Measurements from ENCODE around the gene TRMU. TPM values are rescaled to one million over a fixed set of nuclear protein-coding genes. Genes with fewer than 3 reads are reported as not detected.

TRMU gene
- total RNA-seq, 1 experiment from 2014 or later = 59.5 TPM

DNA sequence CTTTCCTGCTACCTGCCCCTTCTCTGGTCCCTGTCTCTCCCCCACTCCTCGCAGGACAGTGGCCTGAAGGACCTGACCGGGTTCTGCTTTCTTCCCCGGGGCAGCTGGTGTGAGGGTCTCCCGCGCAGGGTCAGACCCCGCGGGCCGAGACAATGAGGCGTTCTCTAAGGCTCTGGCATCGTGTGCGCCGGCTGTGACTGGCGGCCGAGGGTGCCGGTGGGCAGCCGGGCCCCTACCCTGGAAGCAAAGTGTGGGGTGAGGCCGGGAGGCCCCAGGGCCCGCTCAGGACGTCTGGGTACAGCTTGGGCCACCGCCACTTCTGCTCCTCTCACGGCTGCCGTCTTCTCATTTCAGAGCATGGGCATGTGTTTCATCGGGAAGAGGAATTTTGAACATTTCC, 16.3 kb downstream of the TRMU start:
- H3K27me3 ChIP-seq (replicated peaks) = no peaks in the 10 kb centered on the region
- H3K4me3 ChIP-seq = no peak overlapping the region
- no peaks in the 10 kb centered on the region for H3K4me1 ChIP-seq (replicated peaks)
- no peak overlapping the region for H3K27ac ChIP-seq
- DNase-seq (ENCODE audit: low read depth in 1 of 2, low spot score in 2 of 2) = no peak
- no peaks in the 10 kb centered on the region for H3K9me3 ChIP-seq (replicated peaks)
- peaks cover 96% of the 10 kb centered on the region for H3K36me3 ChIP-seq

DNA sequence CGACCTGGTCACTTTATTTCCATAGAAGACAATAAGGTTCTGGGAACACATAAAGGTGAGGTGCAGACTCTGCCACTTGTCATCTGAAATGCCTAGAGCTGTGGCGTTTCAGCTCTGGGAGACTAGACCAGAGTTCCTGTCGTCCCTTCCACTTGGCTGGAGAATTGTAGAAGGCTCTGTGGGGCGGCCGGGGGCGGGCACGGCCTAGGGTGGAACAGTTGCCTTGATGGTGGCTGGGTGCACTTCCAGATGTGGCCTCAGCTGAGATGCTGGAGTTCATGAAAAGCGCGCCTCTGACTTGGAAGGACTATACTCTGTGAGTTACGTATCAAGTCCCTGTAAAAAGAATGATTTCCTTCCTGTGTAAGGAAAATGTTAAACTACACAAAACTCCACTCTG, 16.8 kb downstream of the TRMU start:
- no peak for DNase-seq (ENCODE audit: low read depth in 1 of 2, low spot score in 2 of 2)
- no peaks in the 10 kb centered on the region for H3K4me1 ChIP-seq (replicated peaks)
- H3K36me3 ChIP-seq = peaks cover 97% of the 10 kb centered on the region
- no peak overlapping the region for H3K27ac ChIP-seq
- no peaks in the 10 kb centered on the region for H3K27me3 ChIP-seq (replicated peaks)
- no peak overlapping the region for H3K4me3 ChIP-seq
- no peaks in the 10 kb centered on the region for H3K9me3 ChIP-seq (replicated peaks)

DNA sequence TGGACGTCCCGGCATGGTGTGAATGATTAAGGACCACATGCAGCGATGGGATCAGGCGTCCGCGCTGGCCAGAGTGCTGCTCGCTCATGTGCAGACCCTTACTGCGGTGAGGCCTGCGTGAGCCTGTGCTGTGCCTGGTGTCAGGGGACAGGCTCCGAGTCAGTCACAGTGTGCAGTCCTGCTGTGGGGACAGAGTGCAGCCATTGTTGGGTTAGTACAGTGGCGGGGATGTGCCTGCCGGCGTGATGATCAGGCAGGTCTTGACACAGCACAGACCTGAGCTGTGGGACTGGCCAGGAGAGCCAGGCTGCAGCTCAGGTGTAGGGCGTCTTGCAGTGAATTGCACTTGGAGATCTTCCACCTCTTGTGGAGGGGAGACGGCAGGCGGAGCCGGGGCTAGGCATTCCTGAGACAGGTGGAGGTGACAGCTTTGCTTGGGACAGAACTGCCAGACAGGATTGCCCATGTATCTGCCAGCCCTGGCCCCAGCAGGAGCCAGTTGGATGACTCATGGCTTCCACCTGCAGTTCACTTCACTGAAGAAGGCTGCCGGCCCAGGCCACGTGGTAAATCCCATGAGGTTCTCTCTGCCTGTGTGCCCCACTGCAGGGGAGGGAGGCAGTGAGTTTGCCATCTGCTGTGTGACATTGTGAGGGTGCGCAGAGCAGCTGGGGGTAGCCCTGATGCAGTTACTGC, 17.3 kb downstream of the TRMU start:
- Histone ChIP-seq H3K4me1 (replicated peaks) (no peaks in the 10 kb centered on the region), H3K4me3 (no peak overlapping the region), H3K27ac (no peak overlapping the region), H3K27me3 (replicated peaks) (no peaks in the 10 kb centered on the region), H3K9me3 (replicated peaks) (no peaks in the 10 kb centered on the region), H3K36me3 (peaks cover 95% of the 10 kb centered on the region)
- no peak for DNase-seq (ENCODE audit: low read depth in 1 of 2, low spot score in 2 of 2)

DNA sequence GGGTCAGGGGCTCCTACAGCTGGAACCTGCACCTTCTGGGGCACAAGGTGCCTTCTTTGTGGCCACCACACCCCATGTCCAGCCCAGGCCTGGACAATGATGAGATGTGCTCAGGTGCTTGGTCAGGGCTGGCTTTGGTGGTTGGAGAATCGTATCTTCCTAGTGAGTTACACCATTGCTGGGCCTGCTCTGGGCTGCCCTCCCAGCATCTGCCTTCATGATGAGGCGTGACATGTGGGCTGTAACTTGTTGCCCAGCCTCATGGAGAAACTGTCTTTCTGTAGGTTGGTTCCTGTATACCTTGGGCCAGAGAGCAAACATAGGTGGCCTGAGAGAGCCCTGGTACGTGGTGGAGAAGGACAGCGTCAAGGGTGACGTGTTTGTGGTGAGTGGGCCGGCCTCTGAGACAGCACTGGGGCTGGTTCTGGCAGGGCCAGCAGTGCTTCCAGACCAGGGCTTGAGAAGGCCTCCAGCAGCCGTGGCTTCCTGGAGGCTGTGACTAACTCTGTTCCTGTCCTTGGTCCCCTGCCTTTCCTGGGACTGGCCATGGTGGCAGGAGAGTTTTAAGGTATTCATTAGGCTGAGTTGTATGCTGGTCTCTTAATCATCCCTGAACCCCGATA, 18.1 kb downstream of the TRMU start:
- Histone ChIP-seq H3K4me1 (replicated peaks) (no peaks in the 10 kb centered on the region), H3K9me3 (replicated peaks) (no peaks in the 10 kb centered on the region), H3K4me3 (no peak overlapping the region), H3K27ac (no peak overlapping the region), H3K27me3 (replicated peaks) (no peaks in the 10 kb centered on the region), H3K36me3 (peaks cover 90% of the 10 kb centered on the region)
- DNase-seq (ENCODE audit: low read depth in 1 of 2, low spot score in 2 of 2) = no peak

DNA sequence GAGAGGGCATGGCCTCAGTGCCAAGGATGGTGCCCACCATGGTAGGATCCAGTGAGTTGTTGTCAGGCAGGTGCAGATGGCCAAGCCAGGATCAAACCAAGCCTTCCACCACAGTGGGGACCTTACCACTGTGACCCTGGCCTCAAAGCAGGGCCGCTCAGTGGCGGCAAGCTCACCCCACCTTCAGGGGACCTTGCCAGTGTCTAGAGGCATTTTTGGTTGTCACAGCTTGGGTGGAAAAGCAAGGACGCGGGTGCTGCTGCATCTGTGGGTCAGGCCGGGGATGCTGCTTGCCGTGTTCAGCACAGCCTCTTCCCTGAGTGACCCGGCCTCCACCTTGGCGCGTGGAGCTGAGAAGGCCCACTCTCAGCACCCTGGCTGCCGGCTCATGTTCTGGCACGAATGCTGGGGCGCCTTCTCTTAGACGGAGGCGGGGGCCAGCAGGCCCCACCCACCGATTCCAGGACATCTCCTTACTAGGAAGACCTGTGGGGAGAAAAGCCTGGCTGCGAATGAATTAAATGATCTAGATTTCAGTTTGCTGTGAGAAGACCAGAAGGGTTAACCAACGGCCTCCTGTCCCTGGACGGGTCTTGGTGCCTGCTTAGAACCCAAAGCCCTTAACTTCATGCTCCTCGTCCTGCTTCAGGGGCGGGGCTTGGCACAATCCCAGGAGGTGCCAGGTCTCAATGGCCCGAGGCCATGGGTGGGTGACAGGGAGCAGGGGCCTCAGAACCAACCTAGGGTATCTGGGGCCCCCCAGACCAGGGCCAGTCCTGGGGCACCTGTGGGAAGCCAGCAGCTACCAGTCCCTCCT, 18.9 kb downstream of the TRMU start:
- Histone ChIP-seq H3K27ac (no peak overlapping the region), H3K36me3 (peaks cover 85% of the 10 kb centered on the region), H3K9me3 (replicated peaks) (no peaks in the 10 kb centered on the region), H3K4me3 (no peak overlapping the region), H3K27me3 (replicated peaks) (no peaks in the 10 kb centered on the region), H3K4me1 (replicated peaks) (no peaks in the 10 kb centered on the region)
- DNase-seq (ENCODE audit: low read depth in 1 of 2, low spot score in 2 of 2) = no peak

DNA sequence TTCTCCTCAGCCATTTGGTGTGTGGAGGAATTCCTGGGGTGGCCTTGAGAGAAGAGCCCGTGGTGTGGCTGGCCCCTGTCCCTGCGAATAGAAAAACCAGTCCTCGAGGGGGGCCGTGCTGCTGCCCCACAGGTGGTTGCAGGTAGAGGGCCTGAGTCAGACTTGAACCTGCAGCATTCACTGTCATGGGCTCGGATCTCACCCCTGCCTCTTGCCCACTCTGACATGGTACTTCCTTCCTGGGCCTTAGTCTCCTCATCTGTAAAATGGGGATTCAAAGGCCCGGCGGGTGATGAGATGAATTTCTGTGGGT, 19.4 kb downstream of the TRMU start:
- Histone ChIP-seq H3K4me3 (no peak overlapping the region), H3K27me3 (replicated peaks) (no peaks in the 10 kb centered on the region), H3K36me3 (peaks cover 80% of the 10 kb centered on the region), H3K4me1 (replicated peaks) (no peaks in the 10 kb centered on the region), H3K9me3 (replicated peaks) (no peaks in the 10 kb centered on the region), H3K27ac (no peak overlapping the region)
- DNase-seq (ENCODE audit: low read depth in 1 of 2, low spot score in 2 of 2) = no peak

DNA sequence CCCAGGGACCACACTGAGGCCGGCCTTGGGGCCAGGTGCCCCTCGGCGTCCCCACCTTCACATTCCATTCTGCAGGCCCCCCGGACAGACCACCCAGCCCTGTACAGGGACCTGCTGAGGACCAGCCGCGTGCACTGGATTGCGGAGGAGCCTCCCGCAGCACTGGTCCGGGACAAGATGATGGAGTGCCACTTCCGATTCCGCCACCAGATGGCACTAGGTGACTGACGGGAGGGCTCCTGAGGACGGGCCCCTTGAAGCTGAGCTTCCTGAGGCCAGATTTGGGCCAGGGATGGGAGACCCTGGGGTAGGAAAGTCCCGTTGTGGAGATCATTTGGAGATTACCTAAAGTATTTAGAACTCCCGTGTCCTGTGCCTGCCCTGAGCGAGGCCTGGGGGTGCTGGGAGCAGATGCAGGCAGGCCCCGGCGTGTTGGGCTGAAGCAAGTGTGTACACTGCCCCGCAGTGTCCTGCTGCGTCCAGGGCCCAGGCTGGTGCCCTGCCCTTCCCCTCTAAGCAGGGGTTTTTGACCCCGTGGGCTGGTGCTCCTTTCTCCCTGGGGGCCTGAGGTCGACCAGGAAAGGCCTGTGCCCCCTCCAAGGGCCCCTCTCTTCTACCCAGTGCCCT, 20.0 kb downstream of the TRMU start:
- Histone ChIP-seq H3K27me3 (replicated peaks) (no peaks in the 10 kb centered on the region), H3K4me3 (no peak overlapping the region), H3K36me3 (peaks cover 75% of the 10 kb centered on the region), H3K27ac (no peak overlapping the region), H3K4me1 (replicated peaks) (no peaks in the 10 kb centered on the region), H3K9me3 (replicated peaks) (no peaks in the 10 kb centered on the region)
- DNase-seq (ENCODE audit: low read depth in 1 of 2, low spot score in 2 of 2) = peak; percentile 60 to 77

DNA sequence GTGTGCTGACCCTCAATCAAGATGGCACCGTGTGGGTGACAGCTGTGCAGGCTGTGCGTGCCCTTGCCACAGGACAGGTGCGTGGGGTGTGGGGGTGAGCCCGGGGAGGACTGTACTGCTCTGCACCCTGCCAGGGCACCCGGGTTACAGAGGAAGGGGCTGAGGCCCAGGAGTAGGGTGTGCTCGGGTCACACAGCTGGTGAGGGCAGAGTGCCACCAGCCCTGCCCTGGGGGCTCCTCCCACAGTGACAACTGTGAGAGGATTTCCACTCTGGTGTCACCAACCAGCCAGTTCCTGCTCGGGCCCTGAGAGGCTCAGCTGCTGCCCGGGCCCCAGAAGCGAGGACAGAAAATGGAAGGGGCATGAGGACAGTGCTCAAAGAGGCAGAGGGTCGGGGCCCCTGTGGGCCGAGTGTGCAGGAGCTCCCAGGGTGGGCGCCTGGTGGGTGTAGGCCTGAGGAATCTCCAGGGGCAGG, 20.5 kb downstream of the TRMU start:
- Histone ChIP-seq H3K36me3 (peaks cover 70% of the 10 kb centered on the region), H3K9me3 (replicated peaks) (no peaks in the 10 kb centered on the region), H3K4me1 (replicated peaks) (no peaks in the 10 kb centered on the region), H3K4me3 (no peak overlapping the region), H3K27ac (no peak overlapping the region), H3K27me3 (replicated peaks) (no peaks in the 10 kb centered on the region)
- DNase-seq (ENCODE audit: low read depth in 1 of 2, low spot score in 2 of 2) = no peak

DNA sequence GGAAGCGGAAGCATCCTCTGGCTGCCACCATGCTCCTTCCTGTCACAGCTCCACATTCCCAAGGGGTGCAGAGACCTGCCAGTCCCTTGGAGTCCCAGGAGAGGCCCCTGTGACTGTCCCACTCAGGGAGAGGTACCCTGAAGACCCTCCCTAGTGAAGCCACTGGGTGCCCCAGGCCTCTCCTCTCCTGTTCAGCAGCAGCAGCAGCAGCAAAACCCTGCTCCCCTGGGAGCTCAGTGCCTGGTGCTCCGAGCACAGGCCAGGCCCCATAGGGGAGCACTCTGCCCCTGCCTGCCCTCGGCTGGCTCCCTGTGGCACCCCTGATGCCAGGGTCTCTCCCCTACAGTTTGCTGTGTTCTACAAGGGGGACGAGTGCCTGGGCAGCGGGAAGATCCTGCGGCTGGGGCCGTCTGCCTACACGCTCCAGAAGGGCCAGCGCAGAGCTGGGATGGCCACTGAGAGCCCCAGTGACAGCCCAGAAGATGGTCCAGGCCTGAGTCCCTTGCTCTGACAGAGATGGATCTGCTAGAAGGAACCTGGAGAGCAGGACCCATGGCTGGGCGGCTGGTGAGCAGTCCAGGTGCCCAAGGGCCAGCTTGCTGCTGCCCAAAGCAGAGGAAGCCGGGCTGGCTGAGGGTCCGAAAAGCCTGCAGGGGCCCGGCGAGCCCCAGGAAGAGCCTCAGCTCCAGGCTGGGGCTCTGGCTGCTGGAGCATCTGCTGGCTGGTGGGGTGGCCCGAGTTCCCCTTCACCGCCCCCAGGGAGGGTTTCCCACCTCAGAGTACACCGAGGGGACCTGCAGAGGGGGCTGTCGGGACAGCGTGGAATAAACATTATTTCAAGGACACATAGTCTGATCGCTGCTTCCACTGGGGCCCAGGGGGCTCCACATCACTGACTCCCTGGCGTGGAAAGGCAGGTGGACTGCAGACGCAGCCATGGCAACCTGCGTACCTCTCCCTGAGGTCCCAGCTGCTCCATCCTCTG, 21.3 kb downstream of the TRMU start:
- no peak overlapping the region for H3K4me3 ChIP-seq
- H3K27ac ChIP-seq = no peak overlapping the region
- H3K36me3 ChIP-seq = peaks cover 62% of the 10 kb centered on the region
- no peak for DNase-seq (ENCODE audit: low read depth in 1 of 2, low spot score in 2 of 2)
- H3K27me3 ChIP-seq (replicated peaks) = no peaks in the 10 kb centered on the region
- H3K9me3 ChIP-seq (replicated peaks) = no peaks in the 10 kb centered on the region
- H3K4me1 ChIP-seq (replicated peaks) = no peaks in the 10 kb centered on the region

DNA sequence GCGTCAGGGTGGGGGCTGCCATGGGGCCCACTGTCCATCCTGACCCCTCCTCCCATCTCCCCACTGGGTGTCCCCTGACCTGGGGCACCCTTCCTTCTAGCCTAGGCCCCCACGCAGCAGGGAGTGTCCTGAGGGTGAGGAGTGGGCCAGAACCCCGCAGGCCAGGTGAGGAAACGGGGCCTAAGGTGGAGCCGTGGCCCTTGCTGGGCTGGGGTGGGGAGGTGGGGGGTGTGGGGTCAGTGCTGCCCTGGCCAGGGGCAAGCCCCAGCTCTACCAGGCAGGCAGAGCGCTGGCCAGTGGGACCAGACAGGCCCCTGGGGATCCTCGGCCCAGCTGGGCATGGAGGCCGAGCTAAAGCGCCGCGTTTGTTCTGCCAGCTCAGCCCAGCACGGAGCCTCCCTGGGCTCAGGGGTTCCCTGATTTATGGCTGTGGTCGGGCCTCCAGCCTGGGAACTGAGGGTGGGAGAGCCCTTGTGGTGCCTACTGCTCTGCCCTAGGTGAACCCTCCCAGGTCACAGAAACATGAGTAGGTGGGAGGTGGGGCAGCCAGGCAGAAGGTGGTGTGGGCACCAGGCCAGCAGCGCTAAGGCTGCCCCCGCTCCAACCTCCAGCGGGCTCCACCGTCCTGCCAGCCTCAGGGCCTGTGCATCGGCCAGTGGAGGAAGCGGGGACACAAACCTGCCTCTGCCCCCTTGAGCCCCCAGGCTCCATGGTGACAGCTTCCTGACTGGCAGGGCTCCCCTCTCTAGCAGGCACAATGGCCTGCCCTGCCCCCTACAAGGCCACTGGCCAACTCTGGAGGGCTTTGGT, 22.4 kb downstream of the TRMU start:
- no peak overlapping the region for H3K27ac ChIP-seq
- no peaks in the 10 kb centered on the region for H3K4me1 ChIP-seq (replicated peaks)
- H3K27me3 ChIP-seq (replicated peaks) = no peaks in the 10 kb centered on the region
- peaks cover 51% of the 10 kb centered on the region for H3K36me3 ChIP-seq
- H3K4me3 ChIP-seq = no peak overlapping the region
- DNase-seq (ENCODE audit: low read depth in 1 of 2, low spot score in 2 of 2) = no peak
- no peaks in the 10 kb centered on the region for H3K9me3 ChIP-seq (replicated peaks)

DNA sequence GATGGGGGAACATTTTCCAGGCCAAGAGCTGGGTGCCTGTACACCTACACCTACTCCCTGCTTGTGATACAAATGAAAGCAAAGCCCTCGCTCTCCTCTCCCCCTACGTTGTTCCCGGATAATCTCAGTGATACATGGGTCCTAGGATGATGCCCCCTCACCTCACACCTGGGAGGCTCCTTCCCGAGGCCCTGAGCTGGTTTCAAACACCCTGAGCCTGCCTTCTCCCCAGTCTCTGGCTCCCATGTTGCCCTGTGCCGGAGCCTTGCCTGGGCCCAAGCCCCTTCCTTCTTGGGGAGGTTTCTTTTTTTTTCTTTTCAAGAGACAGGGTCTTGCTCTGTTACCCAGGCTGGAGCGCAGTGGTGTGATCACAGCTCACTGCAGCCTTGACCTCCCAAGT, 23.3 kb downstream of the TRMU start:
- Histone ChIP-seq H3K27ac (no peak overlapping the region), H3K27me3 (replicated peaks) (no peaks in the 10 kb centered on the region), H3K4me1 (replicated peaks) (no peaks in the 10 kb centered on the region), H3K9me3 (replicated peaks) (no peaks in the 10 kb centered on the region), H3K36me3 (peaks cover 43% of the 10 kb centered on the region), H3K4me3 (no peak overlapping the region)
- DNase-seq (ENCODE audit: low read depth in 1 of 2, low spot score in 2 of 2) = no peak

DNA sequence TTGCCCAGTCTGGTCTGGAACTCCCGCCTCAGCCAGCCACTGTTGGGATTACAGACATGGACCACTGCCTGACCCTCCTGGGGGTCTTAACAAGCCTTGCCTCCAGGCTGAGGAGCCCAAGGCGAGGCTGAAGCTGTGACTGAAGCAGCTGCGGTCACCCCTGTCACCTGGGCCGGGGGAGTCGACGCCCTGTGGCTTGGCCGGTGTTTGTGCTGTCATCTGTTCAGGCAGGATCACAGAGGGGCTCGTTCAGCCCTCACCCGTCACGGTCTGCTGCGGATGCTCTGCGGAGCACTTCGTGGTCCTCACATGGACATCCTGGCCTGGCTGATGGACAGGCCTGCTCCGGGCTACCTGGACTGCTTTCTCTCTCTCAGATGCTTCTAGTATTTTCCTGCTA, 23.8 kb downstream of the TRMU start:
- Histone ChIP-seq H3K27me3 (replicated peaks) (no peaks in the 10 kb centered on the region), H3K36me3 (peaks cover 37% of the 10 kb centered on the region), H3K9me3 (replicated peaks) (no peaks in the 10 kb centered on the region), H3K4me1 (replicated peaks) (no peaks in the 10 kb centered on the region), H3K27ac (no peak overlapping the region), H3K4me3 (no peak overlapping the region)
- no peak for DNase-seq (ENCODE audit: low read depth in 1 of 2, low spot score in 2 of 2)

Measured in SJSA1 (cell line).